C4-2B (cell line): ENCODE data around the gene PTPRR.

ENCODE experiments used
- CTCF ChIP-seq: fragments of 450-650 bp; conservative IDR thresholded peaks from 2 replicates; pipeline ENCODE4 v1.5.1; 2017; ENCODE audit warnings: mild to moderate bottlenecking
- ZFX ChIP-seq: fragments of 450-650 bp; IDR thresholded peaks from 2 replicates; pipeline ENCODE4 v1.6.1; 2017

GRCh38 chr12:70824511-70824910, 96.0 kb downstream of the PTPRR start:
- TF ChIP-seq CTCF (no peak), ZFX (no peak)
